ENCODE data around the gene MCF2L. TPM values are rescaled to one million over a fixed set of nuclear protein-coding genes. Genes with fewer than 3 reads are reported as not detected.

The MCF2L gene
- total and polyA plus RNA-seq, 2 experiments from 2014 or later = 27.6 to 38.6 TPM

GRCh38 chr13:112978561-112979405 is 9.8 kb downstream of the MCF2L start:
- Histone ChIP-seq H3K36me3 (no peaks in the 10 kb centered on the region), H3K27ac (no peak overlapping the region), H3K27me3 (no peaks in the 10 kb centered on the region), H3K4me1 (ENCODE audit: low read depth) (peaks cover 2% of the 10 kb centered on the region), H3K9me3 (ENCODE audit: low read depth) (no peaks in the 10 kb centered on the region), H3K4me3 (no peak overlapping the region)
- DNase-seq (ENCODE audit: low read depth in 1 of 2, low spot score in 1 of 2) = no peak
- TF ChIP-seq CTCF (IDR thresholded peaks at IDR 0.05; ENCODE audit: low read depth, low read length) = no peak

GRCh38 chr13:112979406-112979902 is 10.4 kb downstream of the MCF2L start:
- Histone ChIP-seq H3K36me3 (no peaks in the 10 kb centered on the region), H3K4me1 (ENCODE audit: low read depth) (peaks cover 4% of the 10 kb centered on the region), H3K9me3 (ENCODE audit: low read depth) (no peaks in the 10 kb centered on the region), H3K27me3 (no peaks in the 10 kb centered on the region), H3K4me3 (no peak overlapping the region), H3K27ac (no peak overlapping the region)
- TF ChIP-seq CTCF (IDR thresholded peaks at IDR 0.05; ENCODE audit: low read depth, low read length) = no peak
- no peak for DNase-seq (ENCODE audit: low read depth in 1 of 2, low spot score in 1 of 2)

- Histone ChIP-seq H3K4me3 (no peak overlapping the region), H3K27me3 (no peaks in the 10 kb centered on the region), H3K27ac (no peak overlapping the region), H3K9me3 (ENCODE audit: low read depth) (no peaks in the 10 kb centered on the region), H3K4me1 (ENCODE audit: low read depth) (peaks cover 4% of the 10 kb centered on the region), H3K36me3 (no peaks in the 10 kb centered on the region)
- DNase-seq (ENCODE audit: low read depth in 1 of 2, low spot score in 1 of 2) = no peak
- TF ChIP-seq CTCF (IDR thresholded peaks at IDR 0.05; ENCODE audit: low read depth, low read length) = no peak
Observed at GRCh38 chr13:112980434-112980833, 11.4 kb downstream of the MCF2L start.

- H3K36me3 ChIP-seq = no peaks in the 10 kb centered on the region
- no peaks in the 10 kb centered on the region for H3K27me3 ChIP-seq
- no peak for TF ChIP-seq CTCF (IDR thresholded peaks at IDR 0.05; ENCODE audit: low read depth, low read length)
- H3K27ac ChIP-seq = no peak overlapping the region
- peaks cover 4% of the 10 kb centered on the region for H3K4me1 ChIP-seq (ENCODE audit: low read depth)
- H3K9me3 ChIP-seq (ENCODE audit: low read depth) = no peaks in the 10 kb centered on the region
- no peak for DNase-seq (ENCODE audit: low read depth in 1 of 2, low spot score in 1 of 2)
- H3K4me3 ChIP-seq = no peak overlapping the region
Observed at GRCh38 chr13:112981451-112981850, 12.4 kb downstream of the MCF2L start.

DNA sequence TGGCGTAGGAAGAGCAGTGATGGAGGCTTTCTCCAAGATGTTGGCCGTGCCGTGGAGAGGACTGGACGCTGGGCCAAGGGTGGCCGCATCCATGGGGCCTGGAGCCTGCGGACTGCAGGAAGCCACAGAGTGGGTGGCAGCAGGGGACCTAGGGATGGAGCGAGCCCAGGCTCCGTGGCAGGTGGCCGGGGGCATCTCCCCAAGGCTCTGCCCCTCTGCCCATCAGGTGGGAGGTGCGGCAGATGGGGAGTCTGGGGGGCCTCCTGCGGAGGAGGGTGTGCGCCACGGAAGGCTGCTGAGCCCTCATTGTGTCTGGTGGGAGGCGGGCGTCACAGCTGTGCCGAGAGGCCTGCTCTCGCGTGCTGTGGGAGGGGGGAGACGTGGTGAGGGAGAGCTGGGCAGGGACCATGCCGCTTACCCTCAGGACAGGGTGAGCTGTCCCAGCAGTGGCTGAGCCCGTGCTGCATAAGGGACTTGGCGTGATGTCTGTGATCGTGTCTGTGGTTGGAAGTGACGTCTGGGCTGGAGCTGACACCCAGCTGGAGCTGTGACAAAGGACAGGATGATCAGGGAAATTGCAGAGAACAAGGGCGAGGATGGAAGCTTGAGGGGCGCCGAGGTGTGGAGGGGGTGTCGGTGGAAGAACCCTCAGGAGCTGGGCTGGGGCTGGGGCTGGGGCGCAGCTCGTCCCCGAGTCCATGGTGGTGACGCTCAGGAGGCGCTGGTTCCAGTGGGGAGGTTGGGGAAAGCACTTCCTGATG is 13.4 kb downstream of the MCF2L start:
- no peaks in the 10 kb centered on the region for H3K9me3 ChIP-seq (ENCODE audit: low read depth)
- no peaks in the 10 kb centered on the region for H3K36me3 ChIP-seq
- no peak overlapping the region for H3K4me3 ChIP-seq
- peaks cover 4% of the 10 kb centered on the region for H3K4me1 ChIP-seq (ENCODE audit: low read depth)
- no peak for DNase-seq (ENCODE audit: low read depth in 1 of 2, low spot score in 1 of 2)
- no peaks in the 10 kb centered on the region for H3K27me3 ChIP-seq
- no peak overlapping the region for H3K27ac ChIP-seq
- TF ChIP-seq CTCF (IDR thresholded peaks at IDR 0.05; ENCODE audit: low read depth, low read length) = no peak
